ENCODE results near the gene GALNT2.

Gene GALNT2

DNA sequence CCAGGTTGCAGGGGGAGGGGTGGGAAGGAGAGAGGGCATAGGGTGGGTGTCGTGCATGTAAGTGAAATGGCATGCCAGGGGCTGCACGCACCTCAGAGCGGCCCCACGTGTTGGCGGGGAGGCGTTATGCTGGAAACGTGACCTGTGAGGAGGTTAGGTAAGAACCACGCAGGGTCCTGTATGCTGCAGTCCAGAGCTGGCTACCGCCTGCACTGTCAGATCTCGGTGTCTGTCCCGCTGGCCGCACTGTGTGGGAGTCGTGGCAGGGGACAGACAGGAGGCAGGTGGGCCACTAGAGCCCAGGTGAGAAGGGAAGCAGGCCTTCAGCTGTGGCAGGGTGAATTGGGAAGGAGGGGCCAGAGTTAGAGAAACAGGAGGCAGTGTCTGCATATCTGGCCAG lies 79.7 kb downstream of the GALNT2 start:
- no peak for DNase-seq (ENCODE audit: low spot score)

DNA sequence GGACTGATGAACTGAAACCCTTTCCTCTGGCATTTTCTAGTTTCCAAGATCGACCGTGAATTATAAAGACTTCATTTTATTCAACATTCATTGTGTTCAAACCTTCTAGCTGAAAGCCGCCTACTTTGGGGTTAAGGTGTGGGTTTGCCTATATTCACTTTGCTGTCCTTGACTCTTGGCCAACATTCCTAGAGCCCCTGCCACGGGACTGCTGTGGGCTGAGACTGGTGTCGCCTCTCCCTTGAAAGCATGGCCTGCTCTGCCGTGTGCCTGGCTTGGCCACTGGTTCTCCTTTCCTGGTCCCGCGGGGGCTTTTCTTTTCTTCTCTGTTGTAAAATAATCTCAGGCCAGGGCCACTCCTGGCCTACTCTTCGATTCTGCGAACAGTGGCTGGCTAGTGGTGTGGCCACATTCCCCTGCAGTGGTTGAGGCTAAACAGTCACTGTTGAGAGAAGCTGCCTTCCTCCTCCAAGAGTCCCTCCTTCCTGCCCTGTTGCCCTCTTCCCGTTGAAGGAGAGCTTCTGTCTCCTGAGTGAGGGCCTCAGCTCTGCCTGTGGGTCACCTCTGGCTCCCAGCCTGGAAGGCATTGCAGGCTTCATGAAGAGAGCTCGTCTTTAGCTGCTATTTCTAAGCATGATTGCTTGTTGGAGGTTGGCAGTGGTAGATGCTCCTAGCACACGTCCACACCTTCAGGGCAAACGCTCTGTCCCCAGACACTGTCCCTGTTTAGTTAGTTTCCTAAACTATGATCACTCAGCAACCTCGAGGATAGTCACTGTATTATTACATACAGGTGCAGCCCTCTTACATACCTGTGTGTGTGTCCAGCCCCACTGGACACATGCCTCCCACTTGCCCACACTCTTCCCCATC lies 80.5 kb downstream of the GALNT2 start:
- DNase-seq (ENCODE audit: low spot score) = no peak

DNA sequence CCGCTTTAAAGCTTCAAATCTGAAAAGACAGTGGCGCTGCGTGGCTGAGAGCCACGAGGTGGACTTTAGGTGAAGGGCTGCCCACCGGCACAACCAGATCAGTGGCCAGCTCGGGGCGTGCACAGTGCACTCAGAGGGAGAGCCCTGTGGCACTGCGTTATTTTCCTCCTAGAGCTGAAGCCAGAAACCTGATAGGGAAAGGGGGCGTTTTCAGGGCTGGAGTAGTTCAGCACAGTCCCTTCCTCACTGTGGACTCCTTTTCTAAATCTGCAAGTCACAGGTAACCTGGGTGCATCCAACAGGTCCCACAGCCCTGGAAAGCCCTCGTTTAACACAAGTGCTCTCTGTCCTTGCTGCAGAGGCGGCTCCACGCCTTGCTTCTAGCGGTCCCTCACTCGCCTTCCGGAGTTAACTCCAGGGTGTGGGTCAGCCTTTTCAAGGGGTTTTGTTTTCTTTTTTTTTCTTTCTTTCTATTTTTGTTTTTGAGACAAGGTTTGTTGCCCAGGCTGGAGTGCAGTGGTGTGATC lies 81.2 kb downstream of the GALNT2 start:
- no peak for DNase-seq (ENCODE audit: low spot score)

DNA sequence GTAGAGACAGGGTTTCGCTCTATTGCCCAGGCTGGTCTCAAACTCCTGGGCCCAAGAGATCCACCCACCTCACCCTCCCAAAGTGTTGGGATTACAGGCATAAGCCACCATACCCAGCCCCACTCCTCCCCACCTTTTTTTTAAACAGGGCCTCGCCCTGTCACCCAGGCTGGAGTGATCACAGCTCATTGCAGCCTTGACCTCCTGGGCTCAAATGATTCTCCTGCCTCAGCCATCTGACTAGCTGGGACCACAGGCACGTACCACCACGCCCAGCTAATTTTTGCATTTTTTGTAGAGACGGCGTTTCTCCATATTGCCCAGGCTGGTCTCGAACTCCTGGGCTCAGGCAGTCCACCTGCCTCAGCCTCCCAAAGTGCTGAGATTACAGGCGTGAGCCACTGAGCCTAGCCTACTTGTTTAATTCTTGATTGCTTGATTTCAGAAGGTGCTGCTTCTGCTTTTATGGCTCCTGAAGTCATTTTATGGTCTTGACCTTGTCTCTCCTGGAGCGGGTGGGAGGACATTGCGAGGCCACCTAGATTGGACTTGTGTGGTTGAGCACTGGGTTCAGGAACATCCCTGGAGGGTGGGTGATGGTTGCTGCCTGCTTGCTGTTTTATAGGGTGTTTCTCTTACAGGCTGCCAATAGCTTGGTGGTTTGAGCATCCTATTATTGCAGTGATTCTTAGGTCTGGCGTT lies 81.9 kb downstream of the GALNT2 start:
- DNase-seq (ENCODE audit: low spot score) = no peak

DNA sequence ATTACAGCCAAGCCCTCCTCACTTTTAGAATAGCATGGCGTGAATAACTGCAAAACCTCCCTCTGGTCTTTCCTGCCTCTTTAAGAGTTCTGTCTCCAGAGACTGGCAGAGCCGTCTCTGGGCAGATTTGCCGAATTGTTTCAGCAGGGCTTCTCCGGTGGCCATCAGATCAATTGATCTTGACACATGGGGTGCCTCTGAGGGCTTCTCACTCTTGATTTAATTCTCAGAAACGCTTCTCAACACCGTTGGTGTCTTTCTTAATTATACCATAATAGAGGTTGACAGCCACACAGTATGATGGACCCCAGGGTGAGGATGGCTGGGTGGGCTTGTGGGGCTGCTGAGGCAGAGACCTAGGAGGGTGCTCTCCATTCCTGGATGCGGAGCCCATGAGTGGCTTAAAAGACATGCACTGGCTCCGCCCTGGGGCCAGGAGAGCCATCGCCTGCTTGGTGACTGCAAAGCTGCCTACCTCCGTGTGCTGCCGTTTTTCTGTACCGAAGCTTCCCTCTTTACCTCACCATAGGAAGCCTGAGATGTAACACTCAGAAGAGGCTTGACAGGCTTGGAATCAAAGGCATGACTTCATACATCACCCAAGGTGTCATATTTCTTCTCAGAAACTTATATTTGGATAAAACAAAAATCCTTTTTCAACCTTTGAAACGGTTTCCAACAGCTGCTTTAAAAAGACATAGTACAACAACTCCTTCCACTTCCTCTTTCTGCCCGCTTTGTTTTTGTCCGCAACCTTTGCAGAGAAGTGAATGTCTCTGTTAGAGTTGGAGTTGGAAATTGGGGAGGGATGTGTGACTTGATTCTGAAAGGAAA lies 82.9 kb downstream of the GALNT2 start:
- no peak for DNase-seq (ENCODE audit: low spot score)

DNA sequence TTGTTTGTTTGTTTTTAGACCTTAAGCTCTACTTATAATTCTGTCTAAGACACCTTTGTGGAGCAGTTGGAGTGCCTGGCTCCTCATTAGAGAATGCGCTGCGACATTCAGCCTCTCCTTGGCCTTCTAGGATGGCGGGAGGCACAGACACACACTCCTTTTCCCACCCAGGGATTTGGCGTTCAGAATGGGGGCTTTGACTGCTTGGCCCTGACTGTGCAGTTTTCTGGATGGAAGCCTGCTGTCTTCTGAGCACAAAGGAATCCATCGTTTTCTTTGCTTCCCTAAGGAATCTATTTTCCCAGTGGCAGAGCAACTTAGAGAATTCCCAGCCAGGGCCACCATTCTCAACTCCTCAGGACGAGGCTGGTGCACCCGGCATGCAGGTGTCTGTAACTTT lies 83.6 kb downstream of the GALNT2 start:
- DNase-seq (ENCODE audit: low spot score) = no peak

DNA sequence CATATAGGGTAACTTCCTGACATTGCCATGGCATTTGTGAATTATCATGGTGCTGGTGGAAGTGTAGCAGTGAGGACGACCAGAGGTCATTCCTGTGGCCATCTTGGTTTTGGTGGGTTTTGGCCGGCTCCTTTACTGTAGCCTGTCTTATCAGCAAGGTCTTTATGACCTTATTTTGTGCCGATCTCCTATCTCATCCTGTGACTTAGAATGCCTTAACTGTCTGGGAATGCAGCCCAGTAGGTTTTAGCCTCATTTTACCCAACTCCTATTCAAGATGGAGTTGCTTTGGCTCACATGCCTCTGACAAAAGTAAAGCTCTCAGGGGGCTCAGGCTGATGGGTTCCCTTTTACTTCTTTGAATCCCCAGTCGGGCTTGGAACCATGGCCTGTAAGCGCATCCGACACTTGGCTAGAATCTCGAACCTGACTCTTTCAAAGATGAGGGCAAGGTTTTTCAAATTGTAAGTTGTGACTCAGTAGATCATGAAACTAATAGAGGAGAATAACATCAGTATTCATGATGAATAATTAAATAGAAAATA lies 85.0 kb downstream of the GALNT2 start:
- no peak for DNase-seq (ENCODE audit: low spot score)

DNA sequence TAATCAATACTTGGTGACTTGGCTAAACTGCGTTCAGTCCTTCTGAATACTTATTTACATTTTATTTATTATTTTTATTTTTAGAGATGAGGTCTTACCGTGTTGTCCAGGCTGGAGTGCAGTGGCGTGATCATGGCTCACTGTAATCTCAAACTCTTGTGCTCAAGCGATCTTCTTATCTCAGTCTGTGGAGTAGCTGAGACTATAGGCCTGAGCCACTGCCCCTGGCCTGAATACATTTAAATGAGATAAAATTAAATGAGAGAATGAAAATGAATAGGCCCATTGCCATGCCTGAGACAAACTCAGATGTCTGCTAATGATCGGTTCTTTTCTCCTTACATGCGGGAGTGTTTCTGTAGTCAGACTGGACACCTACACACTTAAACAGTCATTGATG lies 86.0 kb downstream of the GALNT2 start:
- DNase-seq (ENCODE audit: low spot score) = no peak

DNA sequence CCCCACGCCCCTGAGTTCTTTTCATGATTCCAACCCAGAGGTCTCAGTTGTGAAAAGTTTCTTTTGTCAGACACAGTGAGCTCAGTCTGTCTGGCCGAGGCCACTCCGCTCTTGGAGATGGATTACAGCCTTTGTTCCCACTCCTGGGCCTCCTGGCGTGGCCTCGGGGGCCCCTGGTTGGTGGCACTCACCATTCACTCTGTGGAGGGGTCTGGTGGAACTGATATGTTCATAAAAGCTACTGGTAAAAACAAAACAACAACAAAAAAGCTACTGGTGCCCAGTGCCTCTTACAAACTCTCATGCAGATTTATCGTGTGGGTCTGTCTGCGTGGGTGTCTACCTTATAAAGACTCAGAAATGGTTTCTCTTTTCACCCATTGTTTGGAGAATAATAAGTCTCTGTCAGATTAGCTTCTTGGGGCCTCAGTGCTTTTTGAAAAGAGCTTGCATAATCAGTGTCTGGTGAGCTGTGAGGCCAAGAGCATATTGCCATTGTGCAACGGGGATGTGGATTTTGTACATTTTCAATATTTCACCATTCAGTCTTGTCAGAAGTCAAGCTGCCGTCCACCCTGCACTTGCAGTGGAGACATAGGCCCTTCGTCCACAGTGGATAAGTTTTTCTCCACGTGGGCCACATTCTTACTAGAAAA lies 86.7 kb downstream of the GALNT2 start:
- DNase-seq (ENCODE audit: low spot score) = peak; percentile 70

DNA sequence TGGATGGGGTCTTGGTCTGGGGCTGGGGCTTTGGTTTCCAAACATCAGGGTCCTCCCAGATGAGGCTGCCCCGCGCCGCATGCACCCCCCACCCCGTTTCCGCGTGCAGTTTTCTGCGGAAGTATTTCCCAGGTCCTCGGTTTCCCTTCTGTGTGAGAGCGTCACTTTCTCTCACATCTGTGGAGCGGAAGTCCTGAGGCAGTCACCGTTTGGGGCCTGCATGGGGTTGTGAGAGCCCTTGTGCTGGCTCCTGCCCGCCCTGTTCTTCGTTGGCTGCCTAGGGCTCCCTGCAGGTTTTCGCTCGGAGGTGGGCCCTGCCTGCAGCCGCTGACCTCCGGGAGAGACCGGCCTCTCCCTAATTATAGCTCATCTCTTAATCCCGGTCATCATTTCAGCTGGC lies 88.0 kb downstream of the GALNT2 start:
- DNase-seq (ENCODE audit: low spot score) = no peak

DNA sequence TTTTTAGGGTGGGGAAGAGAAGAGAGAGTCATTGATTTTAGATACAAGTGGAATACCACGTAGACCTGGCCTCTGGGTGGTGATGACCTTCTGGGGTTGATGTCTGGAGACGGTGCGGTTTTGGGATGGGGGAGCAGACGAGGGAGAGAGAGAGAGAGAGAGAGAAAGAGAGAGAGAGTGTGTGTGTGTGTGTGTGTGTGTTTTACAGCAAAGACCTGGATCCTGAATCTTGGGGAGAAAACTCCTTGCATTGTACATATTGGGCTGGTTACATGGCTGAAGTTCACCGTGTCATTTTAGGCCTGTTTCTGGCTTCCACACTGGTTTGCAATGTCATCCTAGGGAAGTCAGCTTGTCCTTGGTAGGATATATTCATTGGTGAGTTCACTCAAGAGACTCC lies 89.0 kb downstream of the GALNT2 start:
- no peak for DNase-seq (ENCODE audit: low spot score)

DNA sequence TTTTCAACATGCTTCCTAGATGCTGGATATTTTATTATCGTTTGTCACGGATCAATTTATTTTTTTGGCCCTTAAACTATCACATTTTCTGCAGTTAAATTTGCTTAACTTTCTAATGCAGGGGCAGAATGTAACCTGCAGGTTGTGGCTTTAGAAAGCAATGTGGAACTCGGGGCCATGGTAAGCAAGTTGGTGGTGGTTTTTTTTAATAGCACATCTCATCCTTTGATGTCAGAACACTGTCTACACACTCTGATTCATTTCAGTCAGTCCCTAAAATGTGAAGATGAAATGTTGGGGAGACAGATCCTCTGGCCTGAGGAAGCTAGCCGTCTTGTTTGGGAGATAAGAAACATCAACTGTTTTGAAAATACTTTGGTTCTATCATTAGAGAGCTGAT lies 89.5 kb downstream of the GALNT2 start:
- no peak for DNase-seq (ENCODE audit: low spot score)

DNA sequence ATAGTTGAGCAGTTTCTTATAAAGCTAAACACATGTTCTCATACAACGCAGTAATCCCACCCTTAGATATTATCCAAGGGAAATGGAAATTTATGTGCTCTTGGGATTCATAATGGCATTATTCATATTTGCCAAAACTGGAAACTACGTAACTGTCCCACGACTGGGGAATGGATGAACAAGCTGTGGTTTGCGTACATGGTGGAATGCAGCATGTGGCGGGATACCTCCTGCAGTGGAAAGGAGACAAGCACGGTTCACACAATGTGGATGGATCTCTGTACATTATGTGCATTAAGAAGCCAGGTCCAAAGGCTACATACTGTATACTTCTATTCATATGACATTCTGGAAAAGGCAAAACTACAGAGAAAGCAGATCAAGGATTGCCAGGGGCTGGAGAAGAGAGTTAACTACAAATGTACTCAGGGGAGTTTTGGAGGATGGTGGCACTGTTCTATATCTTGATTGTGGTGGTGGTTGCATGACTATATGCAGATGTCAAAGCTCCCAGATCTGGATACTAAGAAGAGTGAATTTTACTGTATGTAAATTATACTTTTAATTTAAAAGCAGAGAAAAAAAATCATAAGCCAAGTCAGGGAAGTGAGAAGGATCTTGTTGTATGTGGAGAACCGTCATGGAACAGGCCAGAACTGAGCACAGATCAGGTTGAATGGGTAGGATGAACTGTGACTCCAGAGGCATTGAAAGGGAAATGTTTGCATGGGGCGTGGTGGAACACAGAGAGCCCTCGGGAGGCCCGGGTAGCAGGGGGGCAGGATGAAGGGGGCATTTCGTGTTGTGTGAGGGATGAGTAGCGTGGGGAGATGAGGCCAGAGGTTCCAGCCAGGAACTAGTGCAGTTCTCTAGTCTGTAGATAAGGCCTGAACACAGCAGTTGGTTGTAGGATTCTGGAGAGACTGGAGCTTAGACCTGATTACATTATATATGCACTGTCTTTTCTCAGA lies 90.7 kb downstream of the GALNT2 start:
- DNase-seq (ENCODE audit: low spot score) = no peak

DNA sequence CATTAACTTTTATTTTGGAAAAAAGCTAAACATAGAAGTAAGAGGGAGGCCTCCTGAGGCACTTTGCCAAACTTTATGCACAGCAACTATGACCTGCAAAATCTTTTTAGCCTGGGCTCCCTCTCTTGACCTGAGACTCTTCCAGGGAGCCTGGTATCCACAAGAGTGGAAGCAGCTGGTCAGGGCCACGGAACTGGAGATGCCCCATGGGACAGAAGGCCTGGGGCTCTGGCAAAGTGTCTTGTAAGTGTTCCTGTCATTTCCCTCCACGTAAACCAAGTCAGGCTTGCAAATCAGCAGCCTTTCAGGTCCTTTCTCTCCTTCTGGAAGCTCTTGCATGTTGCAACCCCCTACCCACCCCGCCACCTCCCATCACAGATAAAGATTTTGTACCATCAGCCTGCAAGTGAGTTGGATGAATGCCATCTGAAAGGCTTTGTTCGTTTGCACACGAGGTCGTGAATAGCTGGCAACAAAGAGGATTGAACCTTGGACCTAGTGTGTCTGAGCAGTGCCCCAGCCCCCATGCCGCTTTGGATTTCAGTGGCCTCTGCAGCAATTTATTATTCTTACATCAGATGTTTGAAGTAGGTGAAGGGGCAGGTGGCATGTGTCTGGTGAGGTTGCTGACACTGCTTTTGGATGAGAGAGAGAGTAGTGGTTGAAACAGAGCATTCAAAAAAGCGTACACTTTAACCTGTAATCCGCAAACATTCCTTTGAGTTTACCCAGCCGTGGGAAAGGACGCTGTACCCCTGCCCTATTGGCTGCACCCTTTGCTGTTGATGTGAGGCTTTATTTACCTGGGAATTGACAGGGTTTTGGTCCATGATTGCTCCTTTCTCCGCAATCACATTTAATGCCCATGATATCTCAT lies 91.6 kb downstream of the GALNT2 start:
- DNase-seq (ENCODE audit: low spot score) = no peak

DNA sequence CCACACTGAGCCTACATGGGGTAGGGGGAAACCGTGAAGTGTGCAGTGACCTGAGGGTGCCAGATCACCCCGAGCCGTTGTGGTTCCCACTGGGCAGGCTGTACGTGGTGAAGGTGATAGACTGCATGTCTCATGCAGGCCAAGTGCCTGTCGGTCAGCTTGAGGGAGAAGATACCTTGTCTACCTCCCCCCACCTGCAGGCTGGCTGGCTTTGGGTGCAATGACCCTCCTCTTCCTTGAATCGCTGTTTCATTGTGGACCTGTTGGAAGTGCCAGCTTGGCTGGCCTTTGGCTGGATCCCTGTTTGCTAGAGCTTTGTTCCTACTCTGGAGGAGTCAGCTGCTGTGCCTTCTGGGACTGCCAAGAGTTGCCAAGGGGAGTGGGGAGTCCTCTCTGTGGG lies 92.5 kb downstream of the GALNT2 start:
- DNase-seq (ENCODE audit: low spot score) = no peak

DNA sequence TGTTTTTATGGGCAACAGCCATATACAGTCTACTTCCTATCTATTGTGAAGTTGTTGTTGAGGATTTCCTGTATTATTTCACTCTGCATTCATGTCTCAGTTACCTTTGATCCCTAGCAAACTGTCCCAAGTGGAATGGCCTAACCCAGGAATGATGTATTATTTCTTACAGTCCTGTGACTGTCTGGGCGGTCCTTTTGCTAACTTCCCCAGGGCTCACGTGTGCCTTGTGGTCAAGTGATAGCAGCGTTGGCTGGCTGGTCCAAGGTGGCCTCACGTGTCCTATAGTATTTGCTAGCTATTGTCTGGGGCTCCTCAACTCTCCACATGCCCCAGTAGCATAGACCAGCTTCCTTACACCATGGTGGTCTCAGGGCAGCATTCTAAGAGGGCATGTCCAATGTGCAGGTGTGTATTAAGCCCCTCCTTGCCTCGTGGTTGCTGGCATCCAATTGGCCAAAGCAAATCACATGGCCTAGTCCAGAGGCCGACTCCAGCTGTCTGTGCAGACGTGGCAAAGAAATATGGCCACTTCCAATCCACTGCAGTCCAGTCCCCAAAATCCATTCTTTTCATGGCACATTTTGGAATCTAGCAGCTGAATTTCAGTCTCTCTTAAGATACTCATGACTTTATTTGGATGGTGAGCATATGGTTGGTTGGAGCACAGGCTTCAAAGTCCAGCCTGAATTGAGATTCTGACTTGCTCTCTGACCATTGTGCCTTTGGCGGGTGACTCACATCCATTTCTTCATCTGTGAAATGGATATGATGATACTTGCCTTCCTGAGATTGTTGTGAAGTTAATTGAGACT lies 94.1 kb downstream of the GALNT2 start:
- DNase-seq (ENCODE audit: low spot score) = no peak

DNA sequence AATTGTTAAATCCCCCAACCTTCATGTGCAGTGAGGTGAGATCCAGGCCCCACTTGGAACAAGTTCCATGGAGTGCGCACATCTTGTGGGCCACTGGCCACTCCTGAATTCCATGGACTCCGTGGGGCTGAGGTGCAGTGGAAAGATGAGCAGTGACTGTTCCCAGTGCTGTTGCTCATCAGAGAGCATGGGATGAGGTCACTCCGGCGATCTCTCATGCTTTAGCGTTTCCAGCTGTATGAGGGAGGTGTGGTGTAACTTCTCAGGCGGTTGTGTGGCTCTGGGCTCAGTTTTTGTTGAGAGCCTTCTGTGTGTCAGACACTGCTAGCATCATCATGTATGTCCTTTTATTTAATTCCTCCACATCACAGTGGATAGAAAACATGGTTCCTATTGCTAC lies 96.2 kb downstream of the GALNT2 start:
- no peak for DNase-seq (ENCODE audit: low spot score)

DNA sequence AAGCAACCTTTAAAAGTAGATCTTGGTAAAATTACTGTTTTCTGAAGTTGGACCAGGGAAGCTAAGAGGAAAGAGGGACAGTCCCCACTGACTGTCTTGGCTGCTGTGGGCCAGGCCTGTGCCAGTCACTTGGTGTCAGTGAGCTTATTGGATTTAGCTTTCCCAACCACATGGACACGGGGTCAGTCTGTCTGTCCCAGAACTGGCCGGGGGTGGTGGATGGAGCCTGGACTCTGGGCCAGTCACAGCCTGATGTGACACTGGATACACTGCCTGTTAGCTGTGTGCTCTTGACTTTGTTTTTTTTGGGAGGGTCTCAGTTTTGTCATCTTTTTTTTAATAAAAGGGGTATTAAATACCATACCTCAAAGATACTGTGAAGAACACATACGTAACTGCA lies 96.7 kb downstream of the GALNT2 start:
- DNase-seq (ENCODE audit: low spot score) = no peak

DNA sequence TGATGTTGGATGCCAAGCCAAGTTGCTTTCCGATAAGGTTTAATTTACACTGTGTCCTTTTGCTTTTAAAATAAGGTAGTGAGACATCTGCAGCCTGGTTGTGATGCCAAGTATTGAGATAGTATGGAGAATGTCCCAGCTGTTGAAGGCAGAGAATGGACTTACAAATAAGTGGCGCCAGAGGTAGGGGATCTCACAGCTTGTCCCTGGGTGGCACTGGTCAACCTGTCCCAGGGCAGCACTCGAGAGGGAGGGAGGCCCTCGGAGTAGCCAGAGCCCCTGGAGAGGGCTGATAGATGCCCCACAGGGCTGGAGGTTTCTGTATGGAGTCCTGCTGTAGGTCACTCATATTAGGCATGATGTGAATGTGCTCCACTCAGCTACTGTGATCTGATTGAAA lies 98.5 kb downstream of the GALNT2 start:
- DNase-seq (ENCODE audit: low spot score) = no peak

Data from Ammon's horn (tissue), 1 donor.